HG02852 (cell line): ENCODE data around the gene WFDC10B.
"Not testable (repeated sequence)": the region's sequence is repeated elsewhere in the genome, so short reads cannot be mapped to it uniquely, and the experiment has no call there.

Experiments used
- ATAC-seq: cut with Tn5 transposase; IDR thresholded peaks from one replicate; pipeline ENCODE4 v1.9.1; 2021; ENCODE audit warnings: mild to moderate bottlenecking, moderate library complexity; ENCODE audit not compliant: unreplicated experiment

WFDC10B gene

GRCh38 chr20:45649312-45649863, 55.4 kb downstream of the WFDC10B start:
- ATAC-seq = no peak

- no peak for ATAC-seq
Observed at GRCh38 chr20:45647441-45648050, 57.3 kb downstream of the WFDC10B start.

GRCh38 chr20:45646875-45647274, 57.9 kb downstream of the WFDC10B start:
- ATAC-seq = no peak

GRCh38 chr20:45645869-45646268, 59.0 kb downstream of the WFDC10B start:
- ATAC-seq = not testable (repeated sequence)

- not testable (repeated sequence) for ATAC-seq
Observed at GRCh38 chr20:45641076-45641475, 63.7 kb downstream of the WFDC10B start.

- ATAC-seq = no peak
Observed at GRCh38 chr20:45639687-45640086, 65.1 kb downstream of the WFDC10B start.

- ATAC-seq = no peak
Observed at GRCh38 chr20:45636513-45636912, 68.3 kb downstream of the WFDC10B start.
